Fibroblast of lung (primary cell): ENCODE data around the gene ZBTB11.

Experiments
- CTCF ChIP-seq, 2 donors: IDR thresholded peaks in 1 of 2; conservative IDR thresholded peaks in 1 of 2; 1 replicate in 1 of 2; 2 replicates in 1 of 2; pipeline ENCODE4 v1.5.1; 2011 to 2012; ENCODE audit warnings: low read length in 2 of 2, control low read depth in 1 of 2, inconsistent platforms in 1 of 2, low read depth in 1 of 2, mild to moderate bottlenecking in 1 of 2
- EZH2 ChIP-seq: IDR thresholded peaks from 2 replicates; pipeline ENCODE4 v1.5.1; 2012; ENCODE audit warnings: low read length, control low read depth, mild to moderate bottlenecking; ENCODE audit errors: missing control alignments

GRCh38 chr3:101642441-101642840, 34.5 kb downstream of the ZBTB11 start:
- TF ChIP-seq CTCF (conservative IDR thresholded peaks at IDR 0.05 in 1 of 2, IDR thresholded peaks at IDR 0.05 in 1 of 2; ENCODE audit: low read depth in 1 of 2, low read length in 2 of 2) (no peak), EZH2 (no peak)
